ENCODE results near the gene UBE2E2.

UBE2E2 gene

GRCh38 chr3:23198801-23199200 lies 4.3 kb upstream of the UBE2E2 start:
- DNase-seq: no peak

GRCh38 chr3:23199649-23200048 lies 3.5 kb upstream of the UBE2E2 start:
- no peak for DNase-seq

- DNase-seq: no peak
Measured at GRCh38 chr3:23201154-23201838, 1.8 kb upstream of the UBE2E2 start.

GRCh38 chr3:23202203-23202920 lies 765 bp upstream of the UBE2E2 start:
- no peak for DNase-seq

GRCh38 chr3:23203708-23204330 lies 692 bp downstream of the UBE2E2 start:
- DNase-seq: peak; percentile 4

GRCh38 chr3:23206366-23206765 lies 3.2 kb downstream of the UBE2E2 start:
- DNase-seq: no peak

- DNase-seq: no peak
Measured at GRCh38 chr3:23209103-23209502, 6.0 kb downstream of the UBE2E2 start.

- DNase-seq: no peak
Measured at GRCh38 chr3:23209747-23210487, 6.8 kb downstream of the UBE2E2 start.

GRCh38 chr3:23213813-23214212 lies 10.7 kb downstream of the UBE2E2 start:
- no peak for DNase-seq

- no peak for DNase-seq
Measured at GRCh38 chr3:23217872-23218554, 14.9 kb downstream of the UBE2E2 start.

- no peak for DNase-seq
Measured at GRCh38 chr3:23219117-23219516, 16.0 kb downstream of the UBE2E2 start.

GRCh38 chr3:23219552-23219951 lies 16.4 kb downstream of the UBE2E2 start:
- DNase-seq: no peak

GRCh38 chr3:23221136-23221535 lies 18.0 kb downstream of the UBE2E2 start:
- no peak for DNase-seq

GRCh38 chr3:23232016-23232415 lies 28.9 kb downstream of the UBE2E2 start:
- DNase-seq: no peak

- no peak for DNase-seq
Measured at GRCh38 chr3:23232854-23233253, 29.7 kb downstream of the UBE2E2 start.

- DNase-seq: no peak
Measured at GRCh38 chr3:23235264-23235663, 32.1 kb downstream of the UBE2E2 start.

- DNase-seq: no peak
Measured at GRCh38 chr3:23236890-23237289, 33.8 kb downstream of the UBE2E2 start.

- DNase-seq: no peak
Measured at GRCh38 chr3:23238156-23238555, 35.0 kb downstream of the UBE2E2 start.

GRCh38 chr3:23238578-23238977 lies 35.5 kb downstream of the UBE2E2 start:
- DNase-seq: no peak

GRCh38 chr3:23239211-23240068 lies 36.3 kb downstream of the UBE2E2 start:
- no peak for DNase-seq

- no peak for DNase-seq
Measured at GRCh38 chr3:23240171-23240785, 37.2 kb downstream of the UBE2E2 start.

Measured in stimulated activated CD4-positive, alpha-beta T cell treated with anti-CD3 and anti-CD28 coated beads, Interleukin-4, amount 100 ng/mL, for 24 hours (primary cell).